Bronchial epithelial cell (primary cell): ENCODE data around the gene IRF2. TPM values are rescaled to one million over a fixed set of nuclear protein-coding genes. Genes with fewer than 3 reads are reported as not detected.

Experiments used
- DNase-seq: peaks from one replicate; pipeline ENCODE4 v3.0.0-alpha.2; 2010; ENCODE audit warnings: low read depth
- FAIRE-seq: peaks from 2 replicates; lab custom pipeline; 2011; peaks lifted over from hg19 to GRCh38; lab: Jason Lieb, UNC
- H3K27me3 ChIP-seq: 2 replicates; pipeline ENCODE4 v1.5.1; 2011; ENCODE audit warnings: low read length; ENCODE audit not compliant: control insufficient read depth, insufficient read depth
- H3K36me3 ChIP-seq: 2 replicates; pipeline ENCODE4 v1.5.1; 2011; ENCODE audit warnings: low read length; ENCODE audit not compliant: control insufficient read depth, insufficient read depth
- H3K4me3 ChIP-seq: 2 replicates; pipeline ENCODE4 v1.5.1; 2011; ENCODE audit warnings: mild to moderate bottlenecking, low read depth, low read length, control low read depth
- CTCF ChIP-seq: IDR thresholded peaks from 2 replicates; pipeline ENCODE4 v1.5.1; 2011; ENCODE audit warnings: mild to moderate bottlenecking, moderate library complexity, low read length, control low read depth, inconsistent platforms; ENCODE audit not compliant: insufficient read depth, severe bottlenecking
- total RNA-seq: library from RNA; depleted of rRNA; stranded (reverse); fragments of >200 nt; gene quantifications from 2 replicates; pipeline ENCODE4 v1.2.1, GENCODE V29; 2014

IRF2 gene
- total RNA-seq, 1 donor from 2014 or later: 16.1 TPM

DNA sequence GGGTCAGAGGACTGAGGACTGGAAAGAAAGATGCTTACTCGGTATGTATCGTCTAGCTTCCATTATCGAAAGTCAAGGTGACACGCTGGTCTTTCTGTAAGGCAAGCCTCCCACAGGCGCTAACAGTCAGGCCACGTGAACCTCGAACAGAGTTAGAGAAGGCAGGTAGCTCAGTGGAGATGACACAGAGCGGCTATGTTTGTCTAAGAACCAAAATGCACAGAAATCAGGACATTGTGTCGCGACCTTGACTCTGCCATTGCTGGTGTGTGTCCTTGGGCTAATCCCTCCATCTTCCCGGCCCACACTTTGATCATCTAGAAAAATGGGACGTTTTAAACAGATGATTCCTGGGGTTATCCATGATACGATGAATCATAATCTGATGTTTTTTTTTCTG is 40.3 kb downstream of the IRF2 start:
- DNase-seq: no peak
- Histone ChIP-seq H3K36me3 (no peaks in the 10 kb centered on the region), H3K4me3 (no peak overlapping the region), H3K27me3 (no peaks in the 10 kb centered on the region)
- TF ChIP-seq CTCF: no peak
- FAIRE-seq: no peak

DNA sequence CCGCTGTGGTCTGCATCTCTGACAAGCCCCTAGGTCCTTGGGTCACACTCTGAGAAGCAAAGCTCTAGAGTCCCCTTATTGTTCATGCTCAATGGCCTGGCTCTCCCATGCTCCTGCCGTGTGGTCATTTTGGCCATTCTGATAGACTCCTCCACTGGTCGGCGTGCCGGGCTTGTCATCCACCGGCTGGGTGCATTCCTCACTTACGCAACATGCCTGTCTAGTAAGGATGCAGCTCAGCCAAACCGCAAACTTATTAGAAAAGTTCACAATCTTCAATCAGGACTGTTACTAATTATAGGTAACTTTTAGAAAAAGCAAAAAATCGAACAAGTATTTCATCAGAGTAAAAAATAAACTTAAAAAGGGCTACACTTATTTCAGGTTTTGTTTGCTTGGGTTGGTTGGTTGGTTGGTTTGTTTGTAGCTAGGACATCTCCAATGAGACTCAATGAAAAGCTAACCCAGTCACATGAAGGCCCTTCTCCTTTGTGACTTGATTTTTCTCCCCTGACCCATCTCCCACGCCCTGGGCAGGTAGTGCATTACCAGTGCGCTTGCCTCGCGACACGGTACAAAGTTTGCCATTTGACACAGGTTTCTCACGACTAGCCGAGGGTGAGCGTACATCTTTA is 41.0 kb downstream of the IRF2 start:
- H3K4me3 ChIP-seq: no peak overlapping the region
- TF ChIP-seq CTCF: no peak
- H3K36me3 ChIP-seq: no peaks in the 10 kb centered on the region
- H3K27me3 ChIP-seq: no peaks in the 10 kb centered on the region
- DNase-seq: no peak
- peak; percentile 75 for FAIRE-seq

DNA sequence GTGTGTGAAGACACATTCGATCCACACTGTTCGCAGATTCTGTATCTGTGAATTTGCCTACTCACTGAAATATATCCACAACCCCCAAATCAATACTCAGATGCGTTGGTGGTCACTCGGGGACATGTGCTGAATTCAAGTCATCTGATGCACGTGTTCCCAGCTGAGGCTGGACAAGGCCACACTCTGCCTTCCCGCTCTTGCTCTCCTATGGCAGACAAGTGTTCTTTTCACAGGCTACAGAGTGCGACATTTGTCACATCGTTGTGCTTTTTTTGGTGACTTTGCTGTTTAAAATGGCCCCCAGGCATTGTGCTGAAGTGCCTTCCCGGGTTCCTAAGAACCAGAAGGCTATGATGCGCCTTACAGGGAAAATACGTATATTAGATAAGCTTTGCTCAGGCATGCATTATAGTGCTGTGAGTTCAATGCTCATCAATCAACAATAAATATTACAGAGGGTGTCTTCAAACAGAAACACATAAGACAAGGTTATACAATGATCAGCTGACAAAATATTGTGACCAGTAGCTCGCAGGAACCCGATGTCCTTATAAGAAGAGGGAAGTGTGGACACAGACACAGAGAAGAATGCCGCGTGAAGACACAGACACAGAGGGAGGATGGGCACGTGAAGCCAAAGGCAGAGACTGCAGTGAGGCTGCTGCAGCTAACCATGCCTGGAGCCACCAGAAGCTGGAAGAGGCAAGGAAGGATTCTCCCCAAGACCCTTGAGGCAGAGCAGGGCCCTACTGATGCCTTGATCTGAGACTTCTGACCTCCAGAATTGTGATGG is 42.0 kb downstream of the IRF2 start:
- no peaks in the 10 kb centered on the region for H3K36me3 ChIP-seq
- H3K4me3 ChIP-seq: no peak overlapping the region
- DNase-seq (no peak), FAIRE-seq (peak; percentile 28)
- no peak for TF ChIP-seq CTCF
- no peaks in the 10 kb centered on the region for H3K27me3 ChIP-seq

GRCh38 chr4:184430163-184430562 is 44.2 kb downstream of the IRF2 start:
- Histone ChIP-seq H3K27me3 (no peaks in the 10 kb centered on the region), H3K36me3 (peaks cover 2% of the 10 kb centered on the region), H3K4me3 (no peak overlapping the region)
- DNase-seq: no peak
- no peak for FAIRE-seq
- TF ChIP-seq CTCF: no peak

- TF ChIP-seq CTCF: no peak
- Histone ChIP-seq H3K36me3 (peaks cover 2% of the 10 kb centered on the region), H3K4me3 (no peak overlapping the region), H3K27me3 (no peaks in the 10 kb centered on the region)
- no peak for DNase-seq
- no peak for FAIRE-seq
These were observed 45.6 kb downstream of the IRF2 start for GRCh38 chr4:184428787-184429186.
